HG02973 (cell line): ENCODE results near the gene ZNF536.
"Not testable (repeated sequence)": the region's sequence is repeated elsewhere in the genome, so short reads cannot be mapped to it uniquely, and the experiment has no call there.

Experiments used
- ATAC-seq: cut with Tn5 transposase; IDR thresholded peaks from one replicate; pipeline ENCODE4 v1.9.1; 2021; ENCODE audit warnings: moderate library complexity; ENCODE audit not compliant: unreplicated experiment

The ZNF536 gene

GRCh38 chr19:30408734-30409301, 36.6 kb downstream of the ZNF536 start:
- no peak for ATAC-seq

- ATAC-seq, result no peak
These were observed 39.5 kb downstream of the ZNF536 start for GRCh38 chr19:30411714-30412113.

- ATAC-seq, result no peak
These were observed 44.2 kb downstream of the ZNF536 start for GRCh38 chr19:30416375-30416774.

- not testable (repeated sequence) for ATAC-seq
These were observed 45.0 kb downstream of the ZNF536 start for GRCh38 chr19:30417166-30417565.

GRCh38 chr19:30419568-30420180, 47.5 kb downstream of the ZNF536 start:
- ATAC-seq, result no peak

- ATAC-seq, result no peak
These were observed 48.1 kb downstream of the ZNF536 start for GRCh38 chr19:30420316-30420715.

- ATAC-seq, result no peak
These were observed 48.7 kb downstream of the ZNF536 start for GRCh38 chr19:30420881-30421280.

GRCh38 chr19:30421571-30421970, 49.4 kb downstream of the ZNF536 start:
- no peak for ATAC-seq

- no peak for ATAC-seq
These were observed 51.3 kb downstream of the ZNF536 start for GRCh38 chr19:30423481-30423880.

- no peak for ATAC-seq
These were observed 54.0 kb downstream of the ZNF536 start for GRCh38 chr19:30425885-30426838.

- ATAC-seq, result no peak
These were observed 54.7 kb downstream of the ZNF536 start for GRCh38 chr19:30426864-30427263.

GRCh38 chr19:30428092-30428680, 56.0 kb downstream of the ZNF536 start:
- no peak for ATAC-seq

- ATAC-seq, result no peak
These were observed 56.7 kb downstream of the ZNF536 start for GRCh38 chr19:30428844-30429243.

- no peak for ATAC-seq
These were observed 58.1 kb downstream of the ZNF536 start for GRCh38 chr19:30430206-30430734.

GRCh38 chr19:30431591-30431990, 59.4 kb downstream of the ZNF536 start:
- no peak for ATAC-seq

GRCh38 chr19:30434797-30435594, 62.8 kb downstream of the ZNF536 start:
- ATAC-seq, result no peak

GRCh38 chr19:30437869-30438268, 65.7 kb downstream of the ZNF536 start:
- no peak for ATAC-seq

GRCh38 chr19:30439310-30439709, 67.1 kb downstream of the ZNF536 start:
- no peak for ATAC-seq

GRCh38 chr19:30441011-30441410, 68.8 kb downstream of the ZNF536 start:
- no peak for ATAC-seq

- ATAC-seq, result no peak
These were observed 70.5 kb downstream of the ZNF536 start for GRCh38 chr19:30442674-30443073.
